Esophagus squamous epithelium (tissue), 5 donors: Measurements from ENCODE around the gene PALD1. TPM values are rescaled to one million over a fixed set of nuclear protein-coding genes. Genes with fewer than 3 reads are reported as not detected.

Experiments used
- DNase-seq: peaks from one replicate; lab custom pipeline; 2025; lab: John Stamatoyannopoulos, UW
- H3K27ac ChIP-seq, 4 donors: fragments of 200-600 bp; sonication (generic); one replicate each; pipeline ENCODE4 v1.5.1; 2016 to 2019; ENCODE audit warnings: mild to moderate bottlenecking in 1 of 4
- H3K27me3 ChIP-seq, 4 donors: fragments of 200-600 bp; sonication (generic); 1 replicate in 3 of 4; 2 replicates in 1 of 4; pipeline versions ENCODE4 v1.5.1 to v1.6.0; 2017 to 2021; ENCODE audit warnings: antibody characterized with exemption in 1 of 4
- H3K36me3 ChIP-seq, 3 donors: fragments of 200-600 bp; sonication (generic); one replicate each; pipeline ENCODE4 v1.5.1; 2016 to 2019
- H3K4me1 ChIP-seq, 3 donors: fragments of 200-600 bp; sonication (generic); one replicate each; pipeline ENCODE4 v1.5.1; 2017 to 2019
- H3K4me3 ChIP-seq, 4 donors: fragments of 200-600 bp; sonication (generic); 1 replicate in 3 of 4; 2 replicates in 1 of 4; pipeline ENCODE4 v1.5.1; 2016 to 2019; ENCODE audit warnings: mild to moderate bottlenecking in 2 of 4, moderate library complexity in 1 of 4
- H3K9me3 ChIP-seq, 3 donors: fragments of 200-600 bp; sonication (generic); one replicate each; pipeline ENCODE4 v1.5.1; 2016 to 2019
- CTCF ChIP-seq, 6 experiments: fragments of 450-650 bp in 4 of 6; fragments of 200-600 bp in 2 of 6; sonication (generic) in 2 of 6; IDR thresholded peaks; one replicate each; pipeline ENCODE4 v1.5.1; 2016 to 2019; ENCODE audit warnings: antibody characterized with exemption in 6 of 6, mild to moderate bottlenecking in 4 of 6, moderate library complexity in 4 of 6
- POLR2A ChIP-seq, 4 donors: fragments of 450-650 bp; IDR thresholded peaks; one replicate each; pipeline ENCODE4 v1.6.1; 2017; ENCODE audit warnings: antibody characterized with exemption in 4 of 4, mild to moderate bottlenecking in 4 of 4, moderate library complexity in 3 of 4
- WGBS, 2 donors: methylation state at CpG; one replicate each; pipeline ENCODE4 v1.1.5; 2018; 5-methylcytosine and 5-hydroxymethylcytosine counted together
- intact Hi-C: fragments of 100-400 bp; cut with DNase I; formaldehyde crosslinking; loops from one replicate; pipeline ENCODE4 v1.15.0; 2022
- total RNA-seq, 4 donors: library from RNA; depleted of rRNA; stranded (reverse); fragments of >200 nt; gene quantifications; one replicate each; pipeline ENCODE4 v1.1.0, GENCODE V29; 2016
- donor health status: DM: yes; HTN: yes; CAD: no.

PALD1 gene
- total RNA-seq, 4 donors from 2014 or later, result 2.6 to 11.3 (median 4.5) TPM

- H3K4me3 ChIP-seq, result no peak overlapping the region
- H3K27me3 ChIP-seq, result no peaks in the 10 kb centered on the region
- no peak for DNase-seq
- H3K27ac ChIP-seq, result no peak overlapping the region
- TF ChIP-seq CTCF (IDR thresholded peaks at IDR 0.05), result no peak
- TF ChIP-seq POLR2A (IDR thresholded peaks at IDR 0.05), result no peak
- intact Hi-C loops, result no loop called here
- H3K36me3 ChIP-seq, result no peaks in the 10 kb centered on the region
- H3K9me3 ChIP-seq, result peaks cover 0 to 1% (median 0%) of the 10 kb centered on the region in 3 donors
- WGBS, 2 donors, result 91 to 93% methylated on average over 2 of the region's 2 CpGs
- peaks cover 0 to 15% (median 5%) of the 10 kb centered on the region in 3 donors for H3K4me1 ChIP-seq
These were observed 136.6 kb downstream of the PALD1 start for GRCh38 chr10:70615211-70615610.

DNA sequence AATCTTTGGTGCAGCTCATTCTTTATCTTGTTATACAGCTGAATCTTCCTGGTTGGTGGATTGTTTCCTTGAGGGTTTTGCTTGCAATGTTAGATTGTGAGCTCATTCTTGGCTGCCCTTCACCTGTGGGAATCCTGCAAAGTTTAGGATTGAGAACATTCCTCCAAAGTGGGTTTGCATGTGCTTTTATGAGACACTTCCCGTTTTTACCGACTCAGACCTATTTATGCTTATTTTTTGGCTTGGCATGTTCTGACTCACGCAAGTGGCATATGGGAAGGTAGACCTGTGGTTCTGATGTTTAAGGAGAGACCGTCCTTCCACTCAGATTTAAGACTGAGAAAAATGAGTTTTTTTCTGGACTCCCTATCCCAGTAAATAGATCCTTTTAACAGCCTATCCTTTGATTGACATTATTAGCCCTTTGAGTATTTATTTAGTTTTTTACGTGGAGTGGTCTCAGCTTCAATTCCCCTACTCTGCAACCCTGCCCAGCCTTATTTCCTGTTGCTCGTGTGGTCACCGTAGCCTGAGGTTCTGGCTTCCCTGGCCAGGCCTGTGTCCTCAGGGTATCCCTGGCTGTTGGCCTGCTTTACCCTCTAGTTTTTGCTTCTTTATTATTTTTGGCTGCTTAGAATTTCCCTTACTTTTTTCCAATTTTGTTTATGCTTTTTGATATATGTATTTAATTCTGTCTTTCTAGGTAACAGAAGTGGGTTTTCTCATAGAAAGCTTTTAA, 137.4 kb downstream of the PALD1 start:
- 47 to 61% methylated on average over 7 of the region's 7 CpGs for WGBS, 2 donors
- TF ChIP-seq CTCF (IDR thresholded peaks at IDR 0.05) (no peak), POLR2A (IDR thresholded peaks at IDR 0.05) (no peak)
- H3K9me3 ChIP-seq, result peaks cover 0 to 4% (median 0%) of the 10 kb centered on the region in 3 donors
- H3K4me3 ChIP-seq, result no peak overlapping the region
- intact Hi-C loops, result no loop called here
- no peaks in the 10 kb centered on the region for H3K27me3 ChIP-seq
- peaks cover 0 to 15% (median 5%) of the 10 kb centered on the region in 3 donors for H3K4me1 ChIP-seq
- DNase-seq, result no peak
- H3K27ac ChIP-seq, result no peak overlapping the region
- no peaks in the 10 kb centered on the region for H3K36me3 ChIP-seq

GRCh38 chr10:70616761-70617160, 138.2 kb downstream of the PALD1 start:
- DNase-seq, result no peak
- Histone ChIP-seq H3K36me3 (no peaks in the 10 kb centered on the region), H3K27me3 (no peaks in the 10 kb centered on the region), H3K9me3 (peaks cover 0 to 4% (median 0%) of the 10 kb centered on the region in 3 donors), H3K27ac (no peak overlapping the region), H3K4me3 (no peak overlapping the region), H3K4me1 (peaks cover 0 to 15% (median 5%) of the 10 kb centered on the region in 3 donors)
- 90 to 100% methylated on average over 3 to 4 of the region's 4 CpGs for WGBS, 2 donors
- intact Hi-C loops, result no loop called here
- no peak for TF ChIP-seq CTCF (IDR thresholded peaks at IDR 0.05)
- TF ChIP-seq POLR2A (IDR thresholded peaks at IDR 0.05), result no peak

Other genes with a start within 250 kb of the PALD1 start
- 100 to 1,000 TPM; 129 to 210 (median 157) TPM for gene PPA1, start 245.3 kb upstream of the PALD1 start, total RNA-seq
- gene NPFFR1, start 194.8 kb upstream of the PALD1 start, total RNA-seq, result under 1 TPM in 2 of 4 donors, not detected in 2; 0.19 to 0.32 TPM
- gene LRRC20, start 96.1 kb upstream of the PALD1 start, total RNA-seq, result 1 to 10 TPM; 2.8 to 5.3 (median 4.7) TPM
- gene EIF4EBP2, start 74.6 kb upstream of the PALD1 start, total RNA-seq, result 10 to 100 TPM; 34.5 to 57.2 (median 43.2) TPM
- gene NODAL, start 37.1 kb upstream of the PALD1 start, total RNA-seq, result not detected
- gene PRF1, start 124.0 kb downstream of the PALD1 start, total RNA-seq, result 1 to 10 TPM in 3 of 4 donors, under 1 TPM in 1; 0.26 to 7.3 (median 6.5) TPM
- under 1 TPM in 3 of 4 donors, not detected in 1; 0.23 to 0.75 (median 0.38) TPM for gene ADAMTS14, start 193.7 kb downstream of the PALD1 start, total RNA-seq